ENCODE data around the gene NOD2.
A peak's percentile ranks its signal among the peaks of the same experiment; 100 is the strongest.

The NOD2 gene

DNA sequence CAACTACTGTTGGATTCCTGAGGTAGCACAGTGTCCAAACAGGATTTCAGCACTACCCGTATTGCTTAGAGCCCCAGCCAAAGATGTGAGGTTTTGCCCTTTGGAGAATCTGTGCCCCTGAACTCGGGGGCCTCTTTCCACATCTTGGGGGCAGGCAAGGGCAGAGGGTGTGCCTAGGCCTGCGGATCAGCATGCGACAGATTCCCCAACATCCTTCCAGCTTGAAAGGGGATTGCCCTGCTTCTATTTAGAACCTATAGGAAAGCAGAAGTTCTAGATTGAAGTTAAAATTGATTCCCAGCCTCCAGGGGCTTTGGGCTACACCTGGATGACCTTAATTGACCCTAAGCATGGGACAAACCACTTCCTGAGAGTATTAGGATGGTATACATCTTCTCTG lies 19.6 kb downstream of the NOD2 start:
- TF ChIP-seq, protein P1, sequence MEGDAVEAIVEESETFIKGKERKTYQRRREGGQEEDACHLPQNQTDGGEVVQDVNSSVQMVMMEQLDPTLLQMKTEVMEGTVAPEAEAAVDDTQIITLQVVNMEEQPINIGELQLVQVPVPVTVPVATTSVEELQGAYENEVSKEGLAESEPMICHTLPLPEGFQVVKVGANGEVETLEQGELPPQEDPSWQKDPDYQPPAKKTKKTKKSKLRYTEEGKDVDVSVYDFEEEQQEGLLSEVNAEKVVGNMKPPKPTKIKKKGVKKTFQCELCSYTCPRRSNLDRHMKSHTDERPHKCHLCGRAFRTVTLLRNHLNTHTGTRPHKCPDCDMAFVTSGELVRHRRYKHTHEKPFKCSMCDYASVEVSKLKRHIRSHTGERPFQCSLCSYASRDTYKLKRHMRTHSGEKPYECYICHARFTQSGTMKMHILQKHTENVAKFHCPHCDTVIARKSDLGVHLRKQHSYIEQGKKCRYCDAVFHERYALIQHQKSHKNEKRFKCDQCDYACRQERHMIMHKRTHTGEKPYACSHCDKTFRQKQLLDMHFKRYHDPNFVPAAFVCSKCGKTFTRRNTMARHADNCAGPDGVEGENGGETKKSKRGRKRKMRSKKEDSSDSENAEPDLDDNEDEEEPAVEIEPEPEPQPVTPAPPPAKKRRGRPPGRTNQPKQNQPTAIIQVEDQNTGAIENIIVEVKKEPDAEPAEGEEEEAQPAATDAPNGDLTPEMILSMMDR (conservative IDR thresholded peaks at IDR 0.05; ENCODE audit: low read depth, low read length): no peak
- no peak for DNase-seq (ENCODE audit: low read depth)
- no peak overlapping the region for H3K4me3 ChIP-seq (ENCODE audit: low read depth, low read length)

DNA sequence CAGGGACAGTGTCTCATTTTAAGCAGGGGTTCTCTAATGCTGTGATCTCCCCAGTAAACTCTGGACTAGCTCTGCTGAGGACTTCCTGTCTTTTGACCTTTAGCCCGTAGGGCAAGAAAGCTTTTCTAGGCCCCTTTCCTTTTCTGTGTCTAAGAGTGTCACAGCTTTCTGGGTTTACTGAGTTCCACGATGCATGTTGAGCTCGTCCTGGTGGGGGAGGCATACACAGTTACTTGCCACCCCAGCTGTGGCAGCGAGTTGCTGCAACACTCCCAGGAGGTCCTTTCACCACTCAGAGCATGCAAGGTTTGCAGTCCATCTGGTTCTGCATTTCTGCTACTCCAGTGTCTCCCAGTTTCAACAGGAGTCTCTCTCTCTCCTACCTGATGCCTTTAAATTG lies 23.7 kb downstream of the NOD2 start:
- TF ChIP-seq, protein P1 (conservative IDR thresholded peaks at IDR 0.05; ENCODE audit: low read depth, low read length): no peak
- H3K4me3 ChIP-seq (ENCODE audit: low read depth, low read length): no peak overlapping the region

DNA sequence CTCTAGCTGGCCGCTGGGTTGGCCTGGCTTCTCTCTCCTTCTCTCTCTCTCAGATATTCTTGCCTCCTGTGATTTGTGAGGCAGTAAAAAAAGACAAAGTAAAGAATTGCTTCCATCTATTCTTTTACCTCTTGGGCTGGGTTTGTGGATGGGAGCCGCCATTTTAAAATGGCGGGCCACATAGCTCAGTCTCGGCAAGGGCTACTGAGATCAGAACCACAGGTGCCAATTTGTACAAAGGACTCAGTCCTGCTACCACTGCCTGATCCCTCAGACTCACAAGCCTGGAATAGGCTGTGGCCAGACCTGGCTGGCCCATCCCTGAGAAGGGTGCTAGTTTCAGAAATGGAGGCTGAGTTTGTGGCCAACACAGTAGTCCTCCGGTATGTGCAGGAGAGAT lies 24.1 kb downstream of the NOD2 start:
- H3K4me3 ChIP-seq (ENCODE audit: low read depth, low read length): no peak overlapping the region
- DNase-seq (ENCODE audit: low read depth): no peak
- TF ChIP-seq, protein P1 (conservative IDR thresholded peaks at IDR 0.05; ENCODE audit: low read depth, low read length): no peak

More for the DNA sequence above, 23.7 kb downstream of the NOD2 start:
- DNase-seq (ENCODE audit: low read depth): no peak

DNA sequence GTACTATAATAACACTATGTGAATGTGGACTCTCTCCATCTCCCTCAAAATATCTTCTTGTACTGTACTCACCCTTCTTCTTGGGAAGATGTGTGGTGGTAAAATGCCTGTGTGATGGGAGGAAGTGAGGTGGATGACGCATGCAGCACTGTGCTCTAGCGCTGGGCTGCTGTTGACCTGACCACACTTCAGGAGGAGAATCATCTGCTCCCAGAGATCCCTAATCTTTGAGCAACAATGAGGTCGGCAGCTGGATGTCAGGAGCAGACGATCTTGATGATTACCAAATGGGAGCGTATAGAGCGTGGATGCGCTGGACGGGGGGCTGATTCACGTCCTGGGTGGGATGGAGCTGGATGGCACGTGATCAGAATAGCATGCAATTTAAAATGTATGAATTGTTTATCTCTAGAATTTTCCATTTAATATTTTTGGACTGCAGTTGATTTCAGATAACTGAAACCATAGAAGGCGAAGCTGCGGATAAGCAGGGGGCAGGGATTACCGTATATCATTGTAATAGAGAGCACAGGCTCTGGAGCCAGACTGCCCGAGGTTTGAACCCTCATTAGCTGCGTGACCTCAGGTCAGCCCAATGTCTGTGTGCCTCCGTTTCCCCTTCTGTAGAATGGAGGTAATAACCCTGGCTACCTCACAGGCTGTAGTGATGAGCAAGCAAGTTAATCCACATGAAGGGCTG lies 24.8 kb downstream of the NOD2 start:
- peak overlapping the region; percentile 20 for H3K4me3 ChIP-seq (ENCODE audit: low read depth, low read length)
- TF ChIP-seq, protein P1 (conservative IDR thresholded peaks at IDR 0.05; ENCODE audit: low read depth, low read length): no peak
- DNase-seq (ENCODE audit: low read depth): peak; percentile 53

DNA sequence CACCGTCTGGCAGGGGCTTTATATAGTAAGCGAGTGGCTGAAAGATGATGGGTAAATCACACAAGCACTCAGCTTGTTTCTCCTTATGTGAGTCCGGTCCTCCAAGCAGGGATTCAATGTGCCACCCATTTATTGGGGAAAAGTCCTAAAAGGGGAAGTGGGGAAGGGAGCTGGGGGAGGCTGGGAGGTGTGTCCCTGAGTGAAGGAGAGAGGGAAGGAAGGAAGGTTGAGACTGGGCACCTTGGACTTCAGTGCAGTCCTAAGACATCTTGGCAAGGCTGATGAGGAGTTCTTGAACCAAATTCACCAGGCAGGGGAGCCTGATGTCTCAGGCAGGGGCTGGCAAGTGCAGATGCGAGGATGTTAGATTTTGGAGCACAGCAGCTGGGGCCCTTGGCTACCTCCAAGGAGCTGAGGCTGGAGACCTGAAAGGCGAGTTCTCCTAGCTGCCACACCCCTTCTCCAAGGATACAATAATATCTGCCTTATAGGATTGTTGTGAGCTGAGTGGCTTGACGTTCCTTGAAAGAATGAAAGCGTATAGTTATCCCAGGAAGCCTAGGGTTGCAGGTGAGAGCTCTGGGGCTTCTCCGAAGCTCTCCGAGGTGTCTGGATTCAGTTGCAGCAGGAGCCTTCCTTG lies 25.5 kb downstream of the NOD2 start:
- no peak overlapping the region for H3K4me3 ChIP-seq (ENCODE audit: low read depth, low read length)
- no peak for DNase-seq (ENCODE audit: low read depth)
- TF ChIP-seq, protein P1 (conservative IDR thresholded peaks at IDR 0.05; ENCODE audit: low read depth, low read length): no peak

DNA sequence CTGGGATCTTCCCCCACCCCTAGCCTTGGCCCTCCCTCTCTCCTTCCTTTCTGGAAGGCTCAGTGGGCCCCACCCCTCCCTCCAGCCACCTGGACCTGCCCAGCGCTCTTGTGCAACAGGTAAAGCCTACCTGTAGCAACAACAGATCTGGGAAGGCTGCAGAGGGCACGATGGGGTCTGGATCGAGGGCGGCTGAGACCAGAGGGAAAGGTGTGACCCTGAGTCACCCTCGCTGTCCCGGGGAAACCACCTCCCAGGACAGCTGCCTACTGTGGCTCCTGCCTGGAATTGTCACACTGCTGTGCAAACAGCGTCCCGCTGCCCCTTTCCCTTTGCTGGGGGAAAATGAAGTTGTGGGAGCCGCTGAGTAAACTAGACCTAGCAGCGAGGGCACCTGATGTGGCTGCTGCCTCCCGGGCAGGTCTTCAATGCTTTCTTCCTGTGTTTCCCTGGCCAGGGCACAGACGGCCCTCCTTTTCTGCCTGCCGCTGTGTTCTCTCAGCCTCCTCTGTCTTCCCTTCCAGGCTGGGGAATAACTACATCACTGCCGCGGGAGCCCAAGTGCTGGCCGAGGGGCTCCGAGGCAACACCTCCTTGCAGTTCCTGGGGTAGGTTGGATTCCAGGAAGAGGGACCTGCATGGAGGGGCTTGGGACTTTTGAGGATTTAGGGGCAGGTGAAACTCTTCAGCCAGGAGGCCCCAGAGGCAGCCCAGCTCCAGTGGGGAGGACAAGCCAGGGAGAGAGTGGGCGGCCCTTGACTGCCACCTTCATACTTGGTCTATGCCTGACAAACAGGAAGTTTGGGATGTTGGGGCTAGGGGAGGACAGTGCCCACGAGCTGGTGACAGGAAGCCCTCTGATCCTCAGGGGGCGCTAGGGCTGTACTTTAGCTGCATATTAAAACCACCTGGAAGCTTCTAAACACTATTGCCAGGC lies 26.3 kb downstream of the NOD2 start:
- DNase-seq (ENCODE audit: low read depth): no peak
- TF ChIP-seq, protein P1 (conservative IDR thresholded peaks at IDR 0.05; ENCODE audit: low read depth, low read length): no peak
- no peak overlapping the region for H3K4me3 ChIP-seq (ENCODE audit: low read depth, low read length)

Measured in choroid plexus epithelial cell (primary cell).